Epithelial cell of esophagus (primary cell): Measurements from ENCODE around the gene PPP2R2B.

ENCODE experiments used
- DNase-seq: peaks from one replicate; pipeline ENCODE4 v3.0.0; 2010; ENCODE audit warnings: low read depth
- H3K4me3 ChIP-seq: 2 replicates; pipeline ENCODE4 v1.5.1; 2011; ENCODE audit warnings: mild to moderate bottlenecking, low read length, control low read depth
- TF ChIP-seq, protein P1 (sequence below): IDR thresholded peaks from 2 replicates; pipeline ENCODE4 v1.5.1; 2011; ENCODE audit warnings: low read depth, mild to moderate bottlenecking, low read length, control low read depth, inconsistent platforms; ENCODE audit not compliant: insufficient read depth; ENCODE audit errors: missing control alignments

PPP2R2B gene

DNA sequence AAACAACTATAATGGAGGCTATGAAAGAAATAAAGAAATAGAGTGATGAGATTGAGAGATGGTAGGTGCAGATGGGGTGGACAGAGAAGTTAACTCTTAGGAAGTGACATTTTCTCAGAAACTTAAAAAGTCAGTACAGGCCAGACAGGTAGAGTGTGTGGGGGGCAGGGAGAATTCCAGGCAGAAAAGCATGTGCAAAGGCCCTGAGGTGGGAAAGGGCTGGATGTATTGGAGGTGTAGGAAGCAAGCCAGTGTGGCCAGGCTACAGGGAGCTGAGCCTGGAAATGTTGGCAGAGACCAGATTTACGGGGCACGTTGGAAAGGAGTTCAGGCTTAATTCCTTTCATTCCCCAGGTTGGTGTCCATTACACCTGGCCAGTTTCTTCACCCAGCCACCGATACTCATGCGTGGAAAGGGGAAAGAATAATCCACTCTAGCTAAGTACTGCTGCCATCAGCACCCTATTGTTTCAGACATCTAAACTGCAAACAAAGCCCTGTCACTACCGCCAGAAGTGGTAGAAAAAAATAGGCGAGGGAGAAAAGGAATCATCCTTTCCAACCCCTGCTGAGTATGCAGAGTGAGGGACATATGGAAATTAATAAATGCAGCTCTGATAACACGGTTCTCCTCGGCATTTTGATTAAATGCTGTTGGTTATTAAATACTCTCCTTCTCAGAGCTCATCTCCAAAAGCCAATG lies 245.8 kb downstream of the PPP2R2B start:
- no peak for DNase-seq
- TF ChIP-seq, protein P1, sequence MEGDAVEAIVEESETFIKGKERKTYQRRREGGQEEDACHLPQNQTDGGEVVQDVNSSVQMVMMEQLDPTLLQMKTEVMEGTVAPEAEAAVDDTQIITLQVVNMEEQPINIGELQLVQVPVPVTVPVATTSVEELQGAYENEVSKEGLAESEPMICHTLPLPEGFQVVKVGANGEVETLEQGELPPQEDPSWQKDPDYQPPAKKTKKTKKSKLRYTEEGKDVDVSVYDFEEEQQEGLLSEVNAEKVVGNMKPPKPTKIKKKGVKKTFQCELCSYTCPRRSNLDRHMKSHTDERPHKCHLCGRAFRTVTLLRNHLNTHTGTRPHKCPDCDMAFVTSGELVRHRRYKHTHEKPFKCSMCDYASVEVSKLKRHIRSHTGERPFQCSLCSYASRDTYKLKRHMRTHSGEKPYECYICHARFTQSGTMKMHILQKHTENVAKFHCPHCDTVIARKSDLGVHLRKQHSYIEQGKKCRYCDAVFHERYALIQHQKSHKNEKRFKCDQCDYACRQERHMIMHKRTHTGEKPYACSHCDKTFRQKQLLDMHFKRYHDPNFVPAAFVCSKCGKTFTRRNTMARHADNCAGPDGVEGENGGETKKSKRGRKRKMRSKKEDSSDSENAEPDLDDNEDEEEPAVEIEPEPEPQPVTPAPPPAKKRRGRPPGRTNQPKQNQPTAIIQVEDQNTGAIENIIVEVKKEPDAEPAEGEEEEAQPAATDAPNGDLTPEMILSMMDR = no peak
- no peak overlapping the region for H3K4me3 ChIP-seq

DNA sequence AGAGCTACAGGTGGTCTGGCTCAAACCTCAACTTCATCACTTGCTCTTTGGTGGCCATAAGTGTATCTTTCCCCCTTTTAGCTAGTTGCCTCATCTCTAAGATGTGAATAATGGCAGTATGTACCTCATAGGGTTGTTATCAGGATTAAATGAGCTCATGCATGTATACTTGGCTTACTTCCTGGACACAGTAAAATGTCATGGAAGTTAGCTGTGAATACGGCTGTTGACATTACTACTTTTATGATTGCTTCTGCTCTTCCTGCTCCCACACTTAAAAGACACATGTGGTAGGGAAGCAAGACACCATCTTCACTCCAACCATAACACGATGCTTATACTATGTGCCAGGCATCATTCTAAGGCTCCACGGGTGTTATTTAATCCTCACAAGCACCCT lies 248.1 kb downstream of the PPP2R2B start:
- H3K4me3 ChIP-seq = no peak overlapping the region
- DNase-seq = no peak
- TF ChIP-seq, protein P1 = no peak

DNA sequence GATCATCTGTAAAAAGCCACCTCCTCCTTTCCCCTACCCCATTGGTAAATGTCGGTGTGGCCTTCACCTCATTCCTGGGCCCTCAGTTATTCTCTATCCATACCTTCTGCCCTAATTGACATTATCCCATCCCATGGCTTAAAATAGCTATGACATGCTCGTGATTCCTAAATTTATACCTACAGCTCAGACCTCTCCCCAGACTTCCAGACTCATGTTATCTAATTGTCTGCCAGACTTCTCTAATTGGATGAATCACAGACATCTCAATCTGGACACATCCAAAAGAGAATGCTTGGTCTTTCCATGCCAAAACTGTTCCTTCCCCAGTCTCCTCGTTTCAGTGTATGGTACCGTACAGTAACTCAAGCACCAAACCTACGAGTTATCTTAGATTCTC lies 249.6 kb downstream of the PPP2R2B start:
- H3K4me3 ChIP-seq = no peak overlapping the region
- TF ChIP-seq, protein P1 = no peak
- no peak for DNase-seq

DNA sequence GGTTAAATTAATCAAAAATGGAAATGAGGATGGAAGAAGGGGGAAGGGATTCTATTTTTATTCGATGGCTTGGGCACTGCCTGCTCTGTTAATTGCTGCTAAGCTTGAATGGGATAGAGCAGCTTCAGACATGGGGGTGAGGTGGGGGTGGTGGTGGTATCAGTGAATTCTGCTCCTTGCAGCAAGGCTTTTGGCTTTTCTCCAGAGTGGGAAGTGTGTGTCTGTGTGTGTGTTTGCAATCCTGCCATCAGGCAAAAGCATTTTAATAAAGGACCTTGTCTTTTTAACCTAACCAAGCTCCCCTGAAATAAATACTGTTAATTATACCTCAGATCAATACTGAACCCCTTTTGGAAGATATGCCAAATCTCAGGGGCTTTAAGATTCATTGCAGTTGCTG lies 251.6 kb downstream of the PPP2R2B start:
- H3K4me3 ChIP-seq = no peak overlapping the region
- TF ChIP-seq, protein P1 = no peak
- no peak for DNase-seq

DNA sequence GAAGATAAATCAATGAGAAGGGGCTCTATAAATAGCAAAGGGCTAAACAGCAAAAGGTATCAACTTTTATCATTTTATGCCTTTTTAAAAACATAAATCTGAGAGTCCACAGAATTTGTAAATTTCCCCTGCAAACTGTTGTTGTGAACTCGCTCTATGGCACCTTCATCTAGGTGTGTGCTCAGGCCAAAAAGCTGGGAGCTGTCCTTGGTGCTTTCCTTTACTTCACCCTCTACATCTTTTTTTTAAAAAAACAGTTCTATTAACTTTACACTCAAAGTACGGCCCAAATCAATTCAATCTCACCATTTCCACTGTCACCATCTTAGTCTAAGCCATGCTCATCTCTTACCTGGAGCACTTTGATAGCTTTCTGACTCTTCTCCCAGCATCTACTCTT lies 254.4 kb downstream of the PPP2R2B start:
- peak; percentile 16 for DNase-seq
- H3K4me3 ChIP-seq = no peak overlapping the region
- TF ChIP-seq, protein P1 = no peak

DNA sequence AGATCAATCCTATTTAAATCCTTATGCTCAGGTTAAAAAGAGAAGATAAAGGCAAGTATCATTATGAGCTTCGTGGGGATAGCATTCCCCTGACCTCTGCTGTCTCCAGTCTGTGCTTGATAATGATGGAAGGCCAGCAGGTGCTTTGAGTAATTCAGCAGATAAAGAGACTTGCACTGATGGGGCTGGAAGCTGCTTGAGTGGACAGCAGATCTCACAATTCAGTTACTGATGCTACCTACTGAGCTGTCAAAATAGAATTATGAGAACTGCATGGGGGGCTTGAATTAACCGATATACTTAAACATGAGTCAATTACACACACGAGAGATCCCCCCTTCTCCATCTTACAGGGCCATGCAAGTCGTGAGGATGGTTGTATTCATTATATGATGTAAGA lies 254.9 kb downstream of the PPP2R2B start:
- no peak for DNase-seq
- TF ChIP-seq, protein P1 = no peak
- H3K4me3 ChIP-seq = no peak overlapping the region

DNA sequence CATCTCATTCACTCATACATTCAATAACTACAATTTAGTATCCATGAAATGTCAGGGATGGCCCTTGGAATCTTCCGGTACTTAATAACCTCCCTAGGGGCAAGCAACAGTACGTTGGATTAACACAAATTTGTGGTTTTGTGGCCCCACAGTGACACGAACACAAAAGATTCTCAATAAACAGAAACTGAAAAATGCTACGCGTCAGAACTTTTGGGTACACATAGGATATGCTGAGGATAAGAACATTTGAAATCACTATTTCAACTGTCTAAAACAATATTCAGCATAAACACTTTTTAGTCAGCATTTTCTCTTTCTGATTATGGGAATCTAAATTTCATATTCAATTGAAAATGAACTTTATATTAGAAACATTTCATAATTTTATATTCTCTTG lies 255.5 kb downstream of the PPP2R2B start:
- DNase-seq = no peak
- no peak overlapping the region for H3K4me3 ChIP-seq
- TF ChIP-seq, protein P1 = no peak
